BE2C (cell line): ENCODE results near the gene EIF4B.

Experiments
- DNase-seq: peaks from one replicate; pipeline ENCODE4 v3.0.0-alpha.2; 2020
- H3K27me3 ChIP-seq: fragments of 250-450 bp; sonication (Bioruptor Pico); 2 replicates; pipeline ENCODE4 v1.5.1; 2020; ENCODE audit warnings: mild to moderate bottlenecking
- H3K36me3 ChIP-seq: fragments of 250-450 bp; sonication (Bioruptor Pico); 2 replicates; pipeline ENCODE4 v1.5.1; 2020; ENCODE audit warnings: mild to moderate bottlenecking
- H3K4me1 ChIP-seq: fragments of 250-450 bp; sonication (Bioruptor Pico); 2 replicates; pipeline ENCODE4 v1.5.1; 2020
- H3K4me3 ChIP-seq: 2 replicates; pipeline ENCODE4 v1.5.1; 2011; ENCODE audit warnings: low read depth, low read length
- H3K9me3 ChIP-seq: fragments of 250-450 bp; sonication (Bioruptor Pico); 2 replicates; pipeline ENCODE4 v1.5.1; 2020
- CTCF ChIP-seq: IDR thresholded peaks from 2 replicates; pipeline ENCODE4 v1.5.1; 2012; ENCODE audit warnings: mild to moderate bottlenecking, low read depth, low read length

EIF4B gene

GRCh38 chr12:53039851-53040250, 33.6 kb downstream of the EIF4B start:
- no peak for DNase-seq
- peaks cover 64% of the 10 kb centered on the region for H3K36me3 ChIP-seq
- no peaks in the 10 kb centered on the region for H3K9me3 ChIP-seq
- H3K27me3 ChIP-seq: no peaks in the 10 kb centered on the region
- TF ChIP-seq CTCF: no peak
- H3K4me3 ChIP-seq: no peak overlapping the region
- no peaks in the 10 kb centered on the region for H3K4me1 ChIP-seq

- no peak for DNase-seq
- H3K4me1 ChIP-seq: peaks cover 3% of the 10 kb centered on the region
- H3K4me3 ChIP-seq: no peak overlapping the region
- H3K27me3 ChIP-seq: no peaks in the 10 kb centered on the region
- peaks cover 36% of the 10 kb centered on the region for H3K36me3 ChIP-seq
- H3K9me3 ChIP-seq: no peaks in the 10 kb centered on the region
- no peak for TF ChIP-seq CTCF
These were observed 36.6 kb downstream of the EIF4B start for GRCh38 chr12:53042607-53043454.

- no peaks in the 10 kb centered on the region for H3K27me3 ChIP-seq
- DNase-seq: no peak
- peaks cover 15% of the 10 kb centered on the region for H3K4me1 ChIP-seq
- no peak for TF ChIP-seq CTCF
- H3K36me3 ChIP-seq: peaks cover 23% of the 10 kb centered on the region
- no peaks in the 10 kb centered on the region for H3K9me3 ChIP-seq
- no peak overlapping the region for H3K4me3 ChIP-seq
These were observed 37.9 kb downstream of the EIF4B start for GRCh38 chr12:53044052-53044581.

GRCh38 chr12:53044896-53045695, 38.8 kb downstream of the EIF4B start:
- DNase-seq: no peak
- TF ChIP-seq CTCF: no peak
- H3K4me3 ChIP-seq: no peak overlapping the region
- peaks cover 23% of the 10 kb centered on the region for H3K4me1 ChIP-seq
- H3K27me3 ChIP-seq: no peaks in the 10 kb centered on the region
- no peaks in the 10 kb centered on the region for H3K9me3 ChIP-seq
- peaks cover 13% of the 10 kb centered on the region for H3K36me3 ChIP-seq

- Histone ChIP-seq H3K36me3 (peaks cover 10% of the 10 kb centered on the region; the same call in 1 of the 2 replicates), H3K4me3 (no peak overlapping the region), H3K27me3 (no peaks in the 10 kb centered on the region), H3K4me1 (peaks cover 28% of the 10 kb centered on the region), H3K9me3 (no peaks in the 10 kb centered on the region)
- TF ChIP-seq CTCF: no peak
- DNase-seq: no peak
These were observed 39.4 kb downstream of the EIF4B start for GRCh38 chr12:53045696-53046045.
